ENCODE results near the gene TRPC4AP. TPM values are rescaled to one million over a fixed set of nuclear protein-coding genes. Genes with fewer than 3 reads are reported as not detected.

The TRPC4AP gene
- total RNA-seq, 2 donors from 2014 or later = 65.4 to 76.6 TPM

GRCh38 chr20:35040646-35041045, 52.0 kb downstream of the TRPC4AP start:
- Histone ChIP-seq H3K4me1 (replicated peaks) (no peaks in the 10 kb centered on the region), H3K27me3 (replicated peaks; ENCODE audit: insufficient read depth) (no peaks in the 10 kb centered on the region), H3K9me3 (no peaks in the 10 kb centered on the region), H3K36me3 (no peaks in the 10 kb centered on the region), H3K4me3 (no peak overlapping the region), H3K27ac (no peak overlapping the region)
- intact Hi-C loops (cut with DNase I) = no loop called here
- WGBS = 78% methylated on average over 6 of the region's 6 CpGs
- no peak for TF ChIP-seq POLR2AphosphoS5 (IDR thresholded peaks at IDR 0.05)
- TF ChIP-seq POLR2A (IDR thresholded peaks at IDR 0.05) = no peak
- no peak for TF ChIP-seq CTCF (IDR thresholded peaks at IDR 0.05)
- no peak for DNase-seq (ENCODE audit: low spot score)

DNA sequence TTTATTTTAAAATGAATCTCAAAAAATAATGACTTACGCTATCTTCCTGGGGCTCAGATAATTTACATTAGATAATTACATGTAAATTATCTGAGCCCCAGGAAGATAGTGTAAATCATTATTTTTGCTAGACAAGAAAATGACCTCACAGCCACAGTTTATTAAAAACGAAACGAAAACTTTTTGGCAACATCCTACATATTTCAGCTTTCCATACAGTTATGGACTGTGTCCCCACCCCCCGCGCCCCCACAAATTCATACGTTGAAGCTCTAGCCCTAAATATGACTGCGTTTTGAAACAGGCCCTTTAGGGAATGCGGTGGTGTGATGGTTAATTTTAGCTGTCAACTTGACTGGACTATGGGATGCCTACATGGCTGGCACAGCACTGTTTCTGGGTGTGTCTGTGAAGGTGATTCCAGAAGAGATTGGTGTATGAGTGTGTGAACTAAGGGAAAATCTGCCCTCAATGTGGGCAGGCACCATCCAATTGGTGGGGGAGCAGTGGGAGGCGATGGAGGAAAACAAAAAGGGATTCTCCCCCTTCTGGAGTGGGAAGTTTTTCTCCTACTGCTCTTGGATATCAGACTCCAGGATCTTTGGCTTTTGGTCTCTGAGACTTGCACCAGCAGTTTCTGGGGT, 52.6 kb downstream of the TRPC4AP start:
- TF ChIP-seq POLR2AphosphoS5 (IDR thresholded peaks at IDR 0.05) (no peak), POLR2A (IDR thresholded peaks at IDR 0.05) (no peak)
- no peaks in the 10 kb centered on the region for H3K9me3 ChIP-seq
- intact Hi-C loops (cut with DNase I) = no loop called here
- H3K27ac ChIP-seq = no peak overlapping the region
- H3K27me3 ChIP-seq (replicated peaks; ENCODE audit: insufficient read depth) = no peaks in the 10 kb centered on the region
- WGBS = 87% methylated on average over 9 of the region's 9 CpGs
- no peak for DNase-seq (ENCODE audit: low spot score)
- no peaks in the 10 kb centered on the region for H3K36me3 ChIP-seq
- H3K4me3 ChIP-seq = no peak overlapping the region
- no peaks in the 10 kb centered on the region for H3K4me1 ChIP-seq (replicated peaks)

DNA sequence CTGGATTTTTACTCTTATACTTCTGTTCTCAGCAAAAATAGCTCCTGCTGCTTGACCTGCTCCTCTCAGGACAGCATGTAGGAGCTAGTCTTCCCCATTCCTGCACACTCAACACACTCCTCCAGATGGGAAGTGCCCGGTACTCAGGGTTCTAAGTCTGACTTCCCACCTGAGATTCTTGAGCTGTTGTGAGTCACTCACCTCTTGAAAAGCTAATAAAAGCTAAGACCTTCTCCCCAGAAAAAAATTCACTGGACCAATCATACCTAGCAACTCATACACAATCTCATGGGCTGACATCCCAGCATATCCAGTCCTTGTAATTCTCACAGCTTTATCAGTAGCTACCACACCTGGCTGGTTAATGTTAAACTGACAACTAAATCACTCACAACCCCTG, 53.5 kb downstream of the TRPC4AP start:
- no peak for DNase-seq (ENCODE audit: low spot score)
- TF ChIP-seq POLR2A (IDR thresholded peaks at IDR 0.05) (no peak), POLR2AphosphoS5 (IDR thresholded peaks at IDR 0.05) (no peak), CTCF (IDR thresholded peaks at IDR 0.05) (no peak)
- WGBS = 84% methylated on average over 1 of the region's 1 CpG
- Histone ChIP-seq H3K27me3 (replicated peaks; ENCODE audit: insufficient read depth) (no peaks in the 10 kb centered on the region), H3K27ac (no peak overlapping the region), H3K4me3 (no peak overlapping the region), H3K4me1 (replicated peaks) (no peaks in the 10 kb centered on the region), H3K9me3 (no peaks in the 10 kb centered on the region), H3K36me3 (peaks cover 0 to 3% of the 10 kb centered on the region in 2 donors)
- intact Hi-C loops (cut with DNase I) = no loop called here

- WGBS = 99% methylated on average over 4 of the region's 4 CpGs
- peaks cover 0 to 4% of the 10 kb centered on the region in 2 donors for H3K36me3 ChIP-seq
- TF ChIP-seq POLR2A (IDR thresholded peaks at IDR 0.05) = no peak
- TF ChIP-seq CTCF (IDR thresholded peaks at IDR 0.05) = no peak
- TF ChIP-seq POLR2AphosphoS5 (IDR thresholded peaks at IDR 0.05) = no peak
- no peak overlapping the region for H3K27ac ChIP-seq
- H3K9me3 ChIP-seq = no peaks in the 10 kb centered on the region
- intact Hi-C loops (cut with DNase I) = no loop called here
- H3K27me3 ChIP-seq (replicated peaks; ENCODE audit: insufficient read depth) = no peaks in the 10 kb centered on the region
- H3K4me1 ChIP-seq (replicated peaks) = no peaks in the 10 kb centered on the region
- DNase-seq (ENCODE audit: low spot score) = no peak
- H3K4me3 ChIP-seq = no peak overlapping the region
Observed at GRCh38 chr20:35034145-35034544, 58.5 kb downstream of the TRPC4AP start.

DNA sequence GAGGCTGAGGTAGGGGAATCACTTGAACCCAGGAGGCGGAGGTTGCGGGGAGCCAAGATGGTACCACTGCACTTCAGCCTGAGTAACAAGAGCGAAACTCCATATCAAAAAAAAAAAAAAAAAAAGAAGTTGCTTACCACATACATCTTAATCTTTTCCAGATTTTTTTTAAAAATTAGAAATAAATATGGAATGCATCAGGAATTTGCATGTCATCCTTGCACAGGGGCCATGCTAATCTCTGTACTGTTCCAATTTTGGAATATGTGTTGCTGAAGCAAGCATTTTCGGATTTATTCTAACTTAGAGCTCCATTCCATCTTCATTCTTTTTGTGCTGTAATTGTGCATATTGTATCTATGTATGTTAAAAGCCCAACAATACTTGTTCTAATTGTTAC, 62.5 kb downstream of the TRPC4AP start:
- Histone ChIP-seq H3K27me3 (replicated peaks; ENCODE audit: insufficient read depth) (no peaks in the 10 kb centered on the region), H3K9me3 (no peaks in the 10 kb centered on the region), H3K4me3 (no peak overlapping the region), H3K4me1 (replicated peaks) (no peaks in the 10 kb centered on the region), H3K27ac (no peak overlapping the region), H3K36me3 (peaks cover 0 to 4% of the 10 kb centered on the region in 2 donors)
- intact Hi-C loops (cut with DNase I) = no loop called here
- no peak for DNase-seq (ENCODE audit: low spot score)
- no peak for TF ChIP-seq POLR2AphosphoS5 (IDR thresholded peaks at IDR 0.05)
- no peak for TF ChIP-seq POLR2A (IDR thresholded peaks at IDR 0.05)
- no peak for TF ChIP-seq CTCF (IDR thresholded peaks at IDR 0.05)
- 95% methylated on average over 4 of the region's 4 CpGs for WGBS

Measured in prostate gland (tissue), 2 donors.